ENCODE data around the gene NEUROD2.

The NEUROD2 gene

GRCh38 chr17:39618246-39618913 is 10.7 kb upstream of the NEUROD2 start:
- peak in 1 of 14 donors; percentile 58 for DNase-seq

- peak in 10 of 14 donors; percentile 18 to 78 (median 42) for DNase-seq
Measured at GRCh38 chr17:39617446-39618245, 9.9 kb upstream of the NEUROD2 start.

GRCh38 chr17:39617100-39617445 is 9.4 kb upstream of the NEUROD2 start:
- DNase-seq: peak in 1 of 14 donors; percentile 36

DNA sequence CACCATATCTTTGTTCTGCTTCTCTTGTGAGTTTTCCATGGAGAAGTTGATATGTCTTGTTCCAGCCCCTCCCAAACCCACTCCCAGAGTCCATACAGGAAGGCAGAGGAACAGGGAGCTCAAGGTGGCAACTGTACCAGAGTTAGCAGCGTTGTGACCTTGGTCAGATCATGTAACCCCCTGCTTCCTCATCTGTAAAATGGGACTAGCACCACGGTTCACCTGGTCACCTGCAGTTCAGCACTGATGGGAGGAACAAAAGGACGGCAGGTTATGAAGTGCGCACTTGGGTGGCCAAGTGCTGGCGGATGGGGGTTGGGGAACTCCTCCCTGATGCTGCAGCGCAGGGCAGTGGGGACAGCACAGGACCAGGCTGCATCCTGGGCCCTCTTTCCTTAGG is 7.7 kb upstream of the NEUROD2 start:
- DNase-seq: no peak

DNA sequence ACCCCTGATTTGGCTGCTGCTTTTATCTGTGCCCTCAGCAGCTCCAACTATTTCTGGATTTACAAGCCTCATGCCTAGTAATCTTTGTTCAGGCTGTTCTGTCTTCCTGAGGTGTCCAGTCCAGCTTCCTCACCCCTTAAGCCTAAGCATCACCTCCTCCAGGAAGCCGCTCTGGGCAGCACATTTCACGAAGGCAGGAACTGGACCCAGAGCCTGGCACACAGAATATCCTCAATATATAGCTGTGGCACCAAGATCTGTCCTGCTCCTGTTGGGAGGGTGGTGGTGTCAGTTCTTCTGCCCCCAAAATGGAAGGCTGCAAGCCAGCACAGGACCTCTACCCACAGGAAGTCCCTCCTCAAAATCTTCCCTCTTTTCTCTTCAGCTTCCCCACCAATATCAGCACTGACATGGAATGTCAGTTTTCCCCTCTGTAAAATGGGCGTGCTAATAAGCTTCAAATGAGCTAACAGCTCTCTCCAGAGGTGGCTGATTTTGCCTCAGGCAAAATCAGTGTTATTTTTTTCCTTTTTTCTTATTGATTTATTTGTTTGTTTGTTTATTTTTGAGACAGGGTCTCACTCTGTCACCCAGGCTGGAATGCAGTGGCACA is 6.9 kb upstream of the NEUROD2 start:
- no peak for DNase-seq

GRCh38 chr17:39612935-39613464 is 5.3 kb upstream of the NEUROD2 start:
- no peak for DNase-seq

GRCh38 chr17:39612291-39612894 is 4.7 kb upstream of the NEUROD2 start:
- peak in 1 of 14 donors; percentile 72 for DNase-seq

GRCh38 chr17:39611401-39612112 is 3.8 kb upstream of the NEUROD2 start:
- peak in 1 of 14 donors; percentile 46 for DNase-seq

GRCh38 chr17:39609416-39610025 is 1.8 kb upstream of the NEUROD2 start:
- DNase-seq: no peak

DNA sequence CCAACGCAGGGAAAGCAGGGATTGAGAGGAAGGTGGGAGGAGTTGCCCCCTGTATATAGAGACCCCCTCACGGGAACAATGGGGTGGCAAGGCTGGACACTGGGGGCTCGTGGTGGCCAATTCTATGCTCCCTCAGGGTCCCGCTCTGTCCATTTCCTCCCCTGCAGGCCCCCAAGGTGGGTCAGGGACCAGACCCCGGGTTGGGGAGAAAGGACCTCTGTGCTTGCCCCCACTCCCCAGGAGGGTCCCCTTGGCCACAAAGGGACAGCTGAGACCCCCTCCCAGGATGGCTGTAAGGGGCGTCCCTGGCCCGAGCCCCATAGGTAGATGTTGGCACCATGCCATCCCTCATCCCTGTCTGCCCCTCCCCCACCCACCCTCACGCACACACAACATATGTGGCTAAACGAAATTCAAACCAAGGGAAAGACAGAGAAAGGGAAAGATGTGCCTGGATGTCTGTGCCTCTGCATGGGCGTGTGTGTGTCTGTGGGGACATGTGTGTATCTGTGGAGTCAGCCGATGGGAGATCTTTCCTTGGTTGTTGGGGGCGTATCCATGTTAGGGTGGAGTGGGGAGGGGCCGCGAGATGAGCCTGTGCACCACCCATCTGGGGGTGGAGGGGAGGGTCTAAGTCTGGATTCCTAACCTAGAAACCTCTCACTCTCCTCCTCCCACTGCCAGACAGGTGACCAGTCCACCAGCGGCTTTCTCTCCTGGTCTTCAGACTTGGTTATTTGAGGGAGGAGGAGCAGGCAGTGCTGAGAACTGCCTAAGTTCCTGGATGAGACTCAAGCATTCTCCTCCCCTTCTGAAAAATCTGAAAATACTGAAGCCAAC is 642 bp upstream of the NEUROD2 start:
- peak in 1 of 14 donors; percentile 68 for DNase-seq

GRCh38 chr17:39607057-39607850 is 466 bp downstream of the NEUROD2 start:
- no peak for DNase-seq

- DNase-seq: peak in 1 of 14 donors; percentile 47
Measured at GRCh38 chr17:39606434-39607056, 1.2 kb downstream of the NEUROD2 start.

DNA sequence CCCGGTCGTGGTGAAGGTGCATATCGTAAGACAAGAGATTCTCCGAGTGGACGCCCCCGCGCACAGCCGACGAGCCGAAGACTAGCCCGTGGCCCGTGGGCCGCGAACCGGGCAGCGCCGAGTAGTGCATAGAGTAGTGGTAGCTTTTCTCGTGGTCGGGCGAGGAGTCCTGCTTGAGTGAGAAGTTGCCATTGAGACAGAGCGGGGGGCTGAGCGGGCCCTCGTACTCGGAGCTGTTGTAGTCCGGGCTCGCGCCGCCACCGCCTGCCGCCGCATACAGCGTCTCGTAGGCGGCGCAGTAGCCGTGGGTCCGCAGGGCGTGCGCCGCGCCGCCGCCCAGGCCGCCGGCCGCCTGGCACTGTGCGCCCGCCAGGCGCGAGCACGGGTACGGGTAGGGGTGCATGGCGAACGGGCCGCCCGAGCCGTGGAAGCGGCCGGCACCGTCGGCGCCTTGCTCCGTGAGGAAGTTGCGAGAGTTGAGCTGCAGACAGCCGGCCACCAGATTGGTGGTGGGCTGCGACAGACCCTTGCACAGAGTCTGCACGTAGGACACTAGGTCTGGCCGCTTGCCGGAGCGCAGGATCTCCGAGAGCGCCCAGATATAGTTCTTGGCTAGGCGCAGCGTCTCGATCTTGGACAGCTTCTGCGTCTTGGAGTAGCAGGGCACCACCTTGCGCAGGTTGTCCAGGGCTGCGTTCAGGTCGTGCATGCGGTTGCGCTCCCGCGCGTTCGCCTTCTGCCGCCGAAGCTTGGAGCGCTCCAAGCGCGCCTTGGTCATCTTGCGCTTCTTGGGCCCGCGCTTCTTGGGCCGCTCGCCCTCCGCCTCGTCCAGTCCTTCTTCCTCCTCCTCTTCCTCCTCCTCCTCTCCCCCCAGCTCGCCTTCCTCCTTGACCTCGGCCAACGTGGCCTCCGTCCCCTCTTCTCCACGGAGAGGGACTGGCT is 2.0 kb downstream of the NEUROD2 start:
- DNase-seq: peak in 1 of 14 donors; percentile 17

GRCh38 chr17:39604911-39605491 is 2.7 kb downstream of the NEUROD2 start:
- DNase-seq: no peak

GRCh38 chr17:39603304-39604016 is 4.3 kb downstream of the NEUROD2 start:
- DNase-seq: no peak

DNA sequence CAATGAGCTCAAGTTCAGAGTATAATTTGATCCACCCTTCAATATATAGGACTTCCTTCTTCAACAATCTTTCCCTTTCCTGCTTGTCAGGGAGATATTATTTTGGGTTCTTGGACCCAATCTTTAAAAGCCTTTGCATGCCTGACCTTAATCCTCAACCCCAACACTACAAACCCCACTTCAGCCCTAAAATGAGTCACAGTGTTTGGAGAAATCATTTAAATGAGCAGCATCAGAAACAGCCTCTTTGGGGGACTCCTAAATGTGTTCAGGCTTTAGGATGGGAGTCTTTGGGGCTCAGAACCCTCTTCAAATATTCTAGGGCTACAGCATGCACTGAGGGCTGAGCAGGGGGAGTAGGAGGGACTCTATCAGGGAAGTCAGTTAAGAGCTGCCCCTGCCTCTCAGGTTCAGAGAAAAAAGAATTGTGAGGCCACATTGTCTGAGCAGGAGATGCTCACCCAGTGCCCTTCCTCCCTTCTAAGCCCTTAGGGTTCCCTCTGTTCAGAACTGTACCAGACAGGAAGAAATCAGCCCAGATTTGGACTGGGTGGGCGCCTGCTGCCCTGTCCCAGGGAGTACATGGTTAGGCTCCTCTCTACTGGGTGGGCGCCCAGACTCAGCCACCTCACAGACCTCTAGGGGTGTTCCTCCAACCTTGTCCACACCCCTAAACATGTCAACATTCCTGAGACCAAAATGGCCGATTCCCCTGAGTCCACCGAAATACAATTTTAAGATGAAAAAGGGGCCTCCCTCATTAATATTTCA is 5.0 kb downstream of the NEUROD2 start:
- DNase-seq: peak in 1 of 14 donors; percentile 28

Measured in C1 segment of cervical spinal cord (tissue), 14 donors.